Cerebellar cortex (tissue), 1 donor: ENCODE results near the gene TSC22D1.

Source experiments
- DNase-seq: peaks from one replicate; pipeline ENCODE4 v3.0.0-alpha.2; 2015; ENCODE audit warnings: low spot score

The TSC22D1 gene

GRCh38 chr13:44425041-44425814 lies 150.9 kb downstream of the TSC22D1 start:
- DNase-seq, result no peak

- DNase-seq, result no peak
Observed at GRCh38 chr13:44423824-44424223, 152.3 kb downstream of the TSC22D1 start.

- no peak for DNase-seq
Observed at GRCh38 chr13:44422755-44423643, 153.1 kb downstream of the TSC22D1 start.

DNA sequence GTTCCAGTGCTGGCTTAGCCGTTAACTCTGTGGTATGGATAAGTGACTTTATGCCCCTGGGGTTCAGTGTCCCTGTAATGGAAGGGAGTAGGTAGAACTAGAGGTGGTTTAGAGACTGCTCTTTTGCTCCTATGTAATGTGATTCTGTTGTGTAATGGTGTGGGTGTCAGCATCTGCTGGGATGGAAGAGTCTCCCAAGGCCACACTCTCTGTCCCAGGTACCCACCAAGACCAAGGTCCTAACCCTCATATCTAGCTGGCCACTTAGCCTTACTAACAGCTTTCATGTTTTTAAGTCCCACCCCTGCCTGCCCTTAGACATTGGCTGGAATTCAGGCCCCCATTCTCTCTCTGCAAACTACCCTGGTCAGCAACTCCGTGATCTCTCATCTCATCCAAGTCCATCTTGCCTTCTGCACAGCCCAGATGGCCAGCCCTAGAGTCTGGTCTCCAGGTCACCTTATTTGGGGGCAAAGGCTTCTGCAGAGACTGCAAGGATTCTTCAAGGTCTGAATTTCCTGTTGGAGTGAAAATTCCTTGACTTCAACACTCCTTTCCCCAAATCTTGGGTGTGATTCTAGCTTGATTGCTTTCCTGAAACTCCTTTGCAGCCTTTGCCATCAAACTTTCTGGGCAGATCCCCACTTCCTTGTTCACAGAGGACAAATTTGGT lies 154.1 kb downstream of the TSC22D1 start:
- no peak for DNase-seq

GRCh38 chr13:44420376-44421220 lies 155.5 kb downstream of the TSC22D1 start:
- no peak for DNase-seq

DNA sequence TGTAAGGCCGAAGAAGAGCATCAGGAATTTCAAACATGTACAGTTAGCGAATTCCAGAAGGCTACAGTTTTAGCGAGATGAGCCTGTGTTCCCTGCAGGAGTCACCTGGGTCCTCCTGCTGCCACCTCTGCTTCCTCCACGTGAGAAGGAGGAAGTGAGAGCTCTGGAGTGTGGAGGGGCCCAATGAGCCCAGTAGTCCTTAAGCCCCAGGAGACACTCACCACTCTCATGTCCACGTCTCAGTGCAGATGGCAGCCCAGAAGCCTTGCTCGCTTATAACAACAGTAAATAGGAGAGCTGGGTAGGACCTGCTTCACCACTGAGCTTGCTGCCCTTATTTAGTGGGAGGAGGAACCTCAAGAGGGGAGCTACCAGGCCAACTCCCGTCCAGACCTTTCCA lies 158.3 kb downstream of the TSC22D1 start:
- DNase-seq, result no peak

DNA sequence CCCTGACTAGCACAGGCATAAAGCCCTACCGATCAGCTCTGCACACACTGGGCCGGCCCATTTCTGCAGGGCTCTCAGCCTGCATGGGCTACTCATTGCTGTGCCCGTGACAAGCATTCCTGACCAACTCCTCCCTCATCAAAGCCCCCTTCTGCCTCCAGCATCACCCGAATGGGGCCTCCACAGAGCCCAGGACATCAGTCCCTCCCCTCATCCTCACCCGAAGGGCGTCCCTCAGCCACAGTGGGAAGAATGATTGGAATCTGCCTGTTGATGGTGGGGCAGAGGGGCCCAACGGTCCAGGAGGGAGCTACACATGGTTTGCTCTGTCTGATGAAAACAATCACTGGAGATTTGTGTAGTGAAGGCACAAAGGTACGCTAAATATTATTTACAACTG lies 158.7 kb downstream of the TSC22D1 start:
- no peak for DNase-seq

DNA sequence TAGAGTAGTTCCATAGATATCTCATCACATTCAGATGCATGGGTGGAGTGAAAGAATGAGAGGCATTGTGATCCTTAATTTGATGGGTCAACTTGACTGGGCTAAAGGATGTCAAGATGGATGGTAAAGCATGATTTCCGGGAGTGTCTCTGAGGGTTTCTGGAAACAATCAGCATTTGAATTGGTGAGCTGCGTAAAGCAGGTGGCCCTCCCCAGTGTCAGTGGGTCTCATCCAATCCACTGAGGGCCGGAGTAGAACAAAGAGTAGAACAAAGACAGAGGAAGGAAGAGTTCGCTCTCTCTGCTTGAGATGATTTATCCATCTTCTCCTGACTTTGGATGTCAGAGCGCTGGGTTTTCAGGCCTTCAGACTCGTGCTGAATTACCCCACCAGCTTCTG lies 159.4 kb downstream of the TSC22D1 start:
- no peak for DNase-seq

DNA sequence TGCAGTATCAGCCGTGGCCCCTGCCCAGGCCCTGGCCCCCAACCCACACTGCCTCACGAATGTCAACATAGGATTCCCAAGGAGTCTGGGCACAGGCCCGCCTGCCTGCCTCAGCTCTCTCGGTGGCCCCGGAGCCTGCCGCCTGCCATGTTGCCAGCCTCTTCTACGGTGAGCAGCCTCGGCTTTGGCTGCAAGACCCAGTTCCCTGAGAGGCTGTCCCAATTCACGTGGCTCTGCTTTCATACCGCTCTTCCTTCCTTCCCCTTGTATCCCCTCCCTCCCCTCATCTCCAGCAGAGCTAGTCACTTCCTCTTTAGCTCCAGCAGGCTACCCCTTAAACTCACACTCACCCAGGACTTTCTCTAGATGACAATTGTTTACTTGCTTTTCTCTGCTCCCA lies 159.8 kb downstream of the TSC22D1 start:
- no peak for DNase-seq

GRCh38 chr13:44415815-44416214 lies 160.3 kb downstream of the TSC22D1 start:
- no peak for DNase-seq

DNA sequence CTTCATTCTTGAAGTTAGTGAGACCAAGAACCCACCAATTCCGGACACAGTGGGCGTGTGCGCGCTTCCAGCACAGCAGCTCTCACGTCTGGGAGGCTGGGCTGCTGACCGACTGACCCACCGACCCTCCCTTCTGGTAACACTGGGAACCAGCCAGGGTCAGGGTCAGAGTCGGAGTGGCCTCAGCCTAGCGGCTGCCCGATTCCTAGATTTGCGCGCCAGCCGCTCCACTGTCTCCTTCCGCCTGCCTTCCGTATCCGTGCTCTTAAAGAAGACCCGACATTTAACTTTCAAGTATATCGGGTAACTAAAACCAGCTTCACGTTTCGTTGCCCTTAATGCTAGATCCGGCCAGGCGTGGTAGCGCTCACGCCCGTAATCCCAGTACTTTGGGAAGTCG lies 161.4 kb downstream of the TSC22D1 start:
- no peak for DNase-seq

DNA sequence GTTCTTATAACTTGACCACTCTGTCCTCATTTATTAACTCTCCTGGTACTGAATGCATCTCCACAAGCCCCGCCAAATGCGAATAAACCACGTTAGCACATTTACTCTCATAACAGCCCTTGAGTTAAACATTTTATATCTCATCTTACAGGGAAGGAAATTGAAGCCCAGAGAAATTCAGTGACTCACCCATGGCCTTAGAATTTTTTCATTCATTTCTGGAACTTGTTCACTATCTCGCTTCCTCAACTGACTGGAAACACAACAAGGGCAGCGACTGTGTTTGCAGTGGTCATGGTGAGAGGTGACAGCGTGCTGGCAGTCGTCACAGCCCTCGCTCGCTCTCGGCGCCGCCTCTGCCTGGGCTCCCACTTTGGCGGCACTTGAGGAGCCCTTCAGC lies 163.0 kb downstream of the TSC22D1 start:
- no peak for DNase-seq

GRCh38 chr13:44412346-44412935 lies 163.7 kb downstream of the TSC22D1 start:
- DNase-seq, result no peak

- DNase-seq, result no peak
Observed at GRCh38 chr13:44411841-44412240, 164.3 kb downstream of the TSC22D1 start.

DNA sequence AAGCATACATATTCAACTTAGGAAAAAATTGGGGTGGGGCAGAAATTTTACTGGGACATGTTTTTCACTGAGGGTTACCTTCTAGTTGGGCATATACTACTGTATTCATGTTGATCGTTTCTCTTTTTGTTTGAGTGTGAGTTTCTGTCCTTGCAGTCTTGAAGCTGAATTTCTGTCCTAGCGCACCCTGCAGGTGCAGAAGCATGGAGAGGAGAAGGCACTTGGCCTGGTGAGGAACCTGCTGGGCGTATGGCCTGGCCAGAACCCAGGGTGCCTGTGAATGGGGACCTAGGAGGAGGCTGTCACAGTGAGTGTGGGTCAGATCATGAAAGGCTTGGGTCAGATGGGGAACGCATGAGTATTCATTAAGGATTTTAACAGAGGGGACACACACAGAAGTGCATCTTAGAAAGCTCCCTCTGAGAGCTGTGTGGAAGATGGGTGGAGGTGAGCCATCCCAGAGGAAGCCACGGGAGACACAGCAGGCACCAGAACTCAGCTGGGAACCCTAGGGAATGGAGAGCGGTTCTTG lies 165.7 kb downstream of the TSC22D1 start:
- no peak for DNase-seq

- DNase-seq, result no peak
Observed at GRCh38 chr13:44409595-44409994, 166.5 kb downstream of the TSC22D1 start.

GRCh38 chr13:44407891-44408290 lies 168.2 kb downstream of the TSC22D1 start:
- DNase-seq, result no peak

DNA sequence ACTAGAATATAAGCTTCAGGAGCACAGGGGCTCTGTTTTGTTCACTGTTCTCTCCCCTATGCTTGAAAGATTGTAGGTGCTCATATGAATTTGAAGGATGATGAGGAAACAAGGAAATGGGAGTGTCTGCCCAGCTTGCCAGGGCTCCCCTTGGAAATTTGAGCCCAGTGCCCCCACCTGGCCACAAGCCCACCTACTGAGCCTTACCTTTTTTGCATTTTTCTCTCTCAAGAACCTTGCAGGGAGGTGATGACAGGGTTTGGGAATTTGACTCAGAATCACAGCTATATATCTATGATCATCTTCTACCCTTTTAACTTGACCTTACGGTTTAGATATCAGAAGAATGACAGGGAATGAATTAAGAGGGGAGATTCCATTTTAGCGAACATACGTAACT lies 168.8 kb downstream of the TSC22D1 start:
- no peak for DNase-seq

GRCh38 chr13:44406617-44407016 lies 169.5 kb downstream of the TSC22D1 start:
- no peak for DNase-seq

GRCh38 chr13:44404261-44405132 lies 171.6 kb downstream of the TSC22D1 start:
- DNase-seq, result no peak
